ENCODE data around the gene MZF1.

DNA sequence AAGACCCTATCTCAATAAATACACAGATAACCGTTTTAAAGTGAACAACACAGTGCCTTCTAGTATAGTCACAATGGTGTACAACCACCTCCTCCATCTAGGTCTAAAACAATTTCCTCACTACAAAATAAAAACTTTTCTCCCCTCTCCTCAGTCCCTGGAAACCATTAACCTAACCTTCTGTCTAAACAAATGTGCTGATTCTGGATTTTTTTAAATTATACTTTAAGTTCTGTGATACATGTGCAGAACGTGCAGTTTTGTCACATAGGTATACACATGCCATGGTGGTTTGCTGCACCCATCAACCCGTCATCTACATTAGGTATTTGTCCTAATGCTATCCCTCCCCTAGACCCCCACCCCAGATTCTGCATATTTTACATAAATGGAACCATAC, 43.7 kb downstream of the MZF1 start:
- TF ChIP-seq EZH2 (IDR thresholded peaks at IDR 0.05; ENCODE audit: low read depth, unreplicated experiment), result no peak
- no peak for TF ChIP-seq EZH2phosphoT487 (IDR thresholded peaks at IDR 0.05; ENCODE audit: unreplicated experiment)
- TF ChIP-seq, protein P1, sequence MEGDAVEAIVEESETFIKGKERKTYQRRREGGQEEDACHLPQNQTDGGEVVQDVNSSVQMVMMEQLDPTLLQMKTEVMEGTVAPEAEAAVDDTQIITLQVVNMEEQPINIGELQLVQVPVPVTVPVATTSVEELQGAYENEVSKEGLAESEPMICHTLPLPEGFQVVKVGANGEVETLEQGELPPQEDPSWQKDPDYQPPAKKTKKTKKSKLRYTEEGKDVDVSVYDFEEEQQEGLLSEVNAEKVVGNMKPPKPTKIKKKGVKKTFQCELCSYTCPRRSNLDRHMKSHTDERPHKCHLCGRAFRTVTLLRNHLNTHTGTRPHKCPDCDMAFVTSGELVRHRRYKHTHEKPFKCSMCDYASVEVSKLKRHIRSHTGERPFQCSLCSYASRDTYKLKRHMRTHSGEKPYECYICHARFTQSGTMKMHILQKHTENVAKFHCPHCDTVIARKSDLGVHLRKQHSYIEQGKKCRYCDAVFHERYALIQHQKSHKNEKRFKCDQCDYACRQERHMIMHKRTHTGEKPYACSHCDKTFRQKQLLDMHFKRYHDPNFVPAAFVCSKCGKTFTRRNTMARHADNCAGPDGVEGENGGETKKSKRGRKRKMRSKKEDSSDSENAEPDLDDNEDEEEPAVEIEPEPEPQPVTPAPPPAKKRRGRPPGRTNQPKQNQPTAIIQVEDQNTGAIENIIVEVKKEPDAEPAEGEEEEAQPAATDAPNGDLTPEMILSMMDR (conservative IDR thresholded peaks at IDR 0.05; ENCODE audit: low read depth in 2 of 2), result no peak
- TF ChIP-seq POLR2AphosphoS5 (IDR thresholded peaks at IDR 0.05; ENCODE audit: low read depth), result no peak
- TF ChIP-seq, protein P2, sequence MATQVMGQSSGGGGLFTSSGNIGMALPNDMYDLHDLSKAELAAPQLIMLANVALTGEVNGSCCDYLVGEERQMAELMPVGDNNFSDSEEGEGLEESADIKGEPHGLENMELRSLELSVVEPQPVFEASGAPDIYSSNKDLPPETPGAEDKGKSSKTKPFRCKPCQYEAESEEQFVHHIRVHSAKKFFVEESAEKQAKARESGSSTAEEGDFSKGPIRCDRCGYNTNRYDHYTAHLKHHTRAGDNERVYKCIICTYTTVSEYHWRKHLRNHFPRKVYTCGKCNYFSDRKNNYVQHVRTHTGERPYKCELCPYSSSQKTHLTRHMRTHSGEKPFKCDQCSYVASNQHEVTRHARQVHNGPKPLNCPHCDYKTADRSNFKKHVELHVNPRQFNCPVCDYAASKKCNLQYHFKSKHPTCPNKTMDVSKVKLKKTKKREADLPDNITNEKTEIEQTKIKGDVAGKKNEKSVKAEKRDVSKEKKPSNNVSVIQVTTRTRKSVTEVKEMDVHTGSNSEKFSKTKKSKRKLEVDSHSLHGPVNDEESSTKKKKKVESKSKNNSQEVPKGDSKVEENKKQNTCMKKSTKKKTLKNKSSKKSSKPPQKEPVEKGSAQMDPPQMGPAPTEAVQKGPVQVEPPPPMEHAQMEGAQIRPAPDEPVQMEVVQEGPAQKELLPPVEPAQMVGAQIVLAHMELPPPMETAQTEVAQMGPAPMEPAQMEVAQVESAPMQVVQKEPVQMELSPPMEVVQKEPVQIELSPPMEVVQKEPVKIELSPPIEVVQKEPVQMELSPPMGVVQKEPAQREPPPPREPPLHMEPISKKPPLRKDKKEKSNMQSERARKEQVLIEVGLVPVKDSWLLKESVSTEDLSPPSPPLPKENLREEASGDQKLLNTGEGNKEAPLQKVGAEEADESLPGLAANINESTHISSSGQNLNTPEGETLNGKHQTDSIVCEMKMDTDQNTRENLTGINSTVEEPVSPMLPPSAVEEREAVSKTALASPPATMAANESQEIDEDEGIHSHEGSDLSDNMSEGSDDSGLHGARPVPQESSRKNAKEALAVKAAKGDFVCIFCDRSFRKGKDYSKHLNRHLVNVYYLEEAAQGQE (IDR thresholded peaks at IDR 0.05; ENCODE audit: unreplicated experiment), result no peak
- TF ChIP-seq CREB1 (CRISPR knock-in tag; IDR thresholded peaks at IDR 0.05; ENCODE audit: low read depth), result no peak
- no peak for TF ChIP-seq NANOG (IDR thresholded peaks at IDR 0.05; ENCODE audit: borderline replicate concordance)
- no peak for TF ChIP-seq JUNB (IDR thresholded peaks at IDR 0.05; ENCODE audit: unreplicated experiment)
- TF ChIP-seq, protein P3, sequence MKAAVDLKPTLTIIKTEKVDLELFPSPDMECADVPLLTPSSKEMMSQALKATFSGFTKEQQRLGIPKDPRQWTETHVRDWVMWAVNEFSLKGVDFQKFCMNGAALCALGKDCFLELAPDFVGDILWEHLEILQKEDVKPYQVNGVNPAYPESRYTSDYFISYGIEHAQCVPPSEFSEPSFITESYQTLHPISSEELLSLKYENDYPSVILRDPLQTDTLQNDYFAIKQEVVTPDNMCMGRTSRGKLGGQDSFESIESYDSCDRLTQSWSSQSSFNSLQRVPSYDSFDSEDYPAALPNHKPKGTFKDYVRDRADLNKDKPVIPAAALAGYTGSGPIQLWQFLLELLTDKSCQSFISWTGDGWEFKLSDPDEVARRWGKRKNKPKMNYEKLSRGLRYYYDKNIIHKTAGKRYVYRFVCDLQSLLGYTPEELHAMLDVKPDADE (IDR thresholded peaks at IDR 0.05), result no peak
- TF ChIP-seq, protein P4, sequence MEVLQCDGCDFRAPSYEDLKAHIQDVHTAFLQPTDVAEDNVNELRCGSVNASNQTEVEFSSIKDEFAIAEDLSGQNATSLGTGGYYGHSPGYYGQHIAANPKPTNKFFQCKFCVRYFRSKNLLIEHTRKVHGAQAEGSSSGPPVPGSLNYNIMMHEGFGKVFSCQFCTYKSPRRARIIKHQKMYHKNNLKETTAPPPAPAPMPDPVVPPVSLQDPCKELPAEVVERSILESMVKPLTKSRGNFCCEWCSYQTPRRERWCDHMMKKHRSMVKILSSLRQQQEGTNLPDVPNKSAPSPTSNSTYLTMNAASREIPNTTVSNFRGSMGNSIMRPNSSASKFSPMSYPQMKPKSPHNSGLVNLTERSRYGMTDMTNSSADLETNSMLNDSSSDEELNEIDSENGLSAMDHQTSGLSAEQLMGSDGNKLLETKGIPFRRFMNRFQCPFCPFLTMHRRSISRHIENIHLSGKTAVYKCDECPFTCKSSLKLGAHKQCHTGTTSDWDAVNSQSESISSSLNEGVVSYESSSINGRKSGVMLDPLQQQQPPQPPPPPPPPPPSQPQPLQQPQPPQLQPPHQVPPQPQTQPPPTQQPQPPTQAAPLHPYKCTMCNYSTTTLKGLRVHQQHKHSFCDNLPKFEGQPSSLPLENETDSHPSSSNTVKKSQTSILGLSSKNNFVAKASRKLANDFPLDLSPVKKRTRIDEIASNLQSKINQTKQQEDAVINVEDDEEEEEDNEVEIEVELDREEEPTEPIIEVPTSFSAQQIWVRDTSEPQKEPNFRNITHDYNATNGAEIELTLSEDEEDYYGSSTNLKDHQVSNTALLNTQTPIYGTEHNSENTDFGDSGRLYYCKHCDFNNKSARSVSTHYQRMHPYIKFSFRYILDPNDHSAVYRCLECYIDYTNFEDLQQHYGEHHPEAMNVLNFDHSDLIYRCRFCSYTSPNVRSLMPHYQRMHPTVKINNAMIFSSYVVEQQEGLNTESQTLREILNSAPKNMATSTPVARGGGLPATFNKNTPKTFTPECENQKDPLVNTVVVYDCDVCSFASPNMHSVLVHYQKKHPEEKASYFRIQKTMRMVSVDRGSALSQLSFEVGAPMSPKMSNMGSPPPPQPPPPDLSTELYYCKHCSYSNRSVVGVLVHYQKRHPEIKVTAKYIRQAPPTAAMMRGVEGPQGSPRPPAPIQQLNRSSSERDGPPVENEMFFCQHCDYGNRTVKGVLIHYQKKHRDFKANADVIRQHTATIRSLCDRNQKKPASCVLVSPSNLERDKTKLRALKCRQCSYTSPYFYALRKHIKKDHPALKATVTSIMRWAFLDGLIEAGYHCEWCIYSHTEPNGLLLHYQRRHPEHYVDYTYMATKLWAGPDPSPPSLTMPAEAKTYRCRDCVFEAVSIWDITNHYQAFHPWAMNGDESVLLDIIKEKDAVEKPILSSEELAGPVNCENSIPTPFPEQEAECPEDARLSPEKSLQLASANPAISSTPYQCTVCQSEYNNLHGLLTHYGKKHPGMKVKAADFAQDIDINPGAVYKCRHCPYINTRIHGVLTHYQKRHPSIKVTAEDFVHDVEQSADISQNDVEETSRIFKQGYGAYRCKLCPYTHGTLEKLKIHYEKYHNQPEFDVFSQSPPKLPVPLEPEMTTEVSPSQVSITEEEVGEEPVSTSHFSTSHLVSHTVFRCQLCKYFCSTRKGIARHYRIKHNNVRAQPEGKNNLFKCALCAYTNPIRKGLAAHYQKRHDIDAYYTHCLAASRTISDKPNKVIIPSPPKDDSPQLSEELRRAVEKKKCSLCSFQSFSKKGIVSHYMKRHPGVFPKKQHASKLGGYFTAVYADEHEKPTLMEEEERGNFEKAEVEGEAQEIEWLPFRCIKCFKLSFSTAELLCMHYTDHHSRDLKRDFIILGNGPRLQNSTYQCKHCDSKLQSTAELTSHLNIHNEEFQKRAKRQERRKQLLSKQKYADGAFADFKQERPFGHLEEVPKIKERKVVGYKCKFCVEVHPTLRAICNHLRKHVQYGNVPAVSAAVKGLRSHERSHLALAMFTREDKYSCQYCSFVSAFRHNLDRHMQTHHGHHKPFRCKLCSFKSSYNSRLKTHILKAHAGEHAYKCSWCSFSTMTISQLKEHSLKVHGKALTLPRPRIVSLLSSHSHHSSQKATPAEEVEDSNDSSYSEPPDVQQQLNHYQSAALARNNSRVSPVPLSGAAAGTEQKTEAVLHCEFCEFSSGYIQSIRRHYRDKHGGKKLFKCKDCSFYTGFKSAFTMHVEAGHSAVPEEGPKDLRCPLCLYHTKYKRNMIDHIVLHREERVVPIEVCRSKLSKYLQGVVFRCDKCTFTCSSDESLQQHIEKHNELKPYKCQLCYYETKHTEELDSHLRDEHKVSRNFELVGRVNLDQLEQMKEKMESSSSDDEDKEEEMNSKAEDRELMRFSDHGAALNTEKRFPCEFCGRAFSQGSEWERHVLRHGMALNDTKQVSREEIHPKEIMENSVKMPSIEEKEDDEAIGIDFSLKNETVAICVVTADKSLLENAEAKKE (CRISPR knock-in tag; IDR thresholded peaks at IDR 0.05), result no peak
- no peak for TF ChIP-seq ZNF331 (CRISPR knock-in tag; IDR thresholded peaks at IDR 0.05; ENCODE audit: low read depth)
- TF ChIP-seq ZNF114 (CRISPR knock-in tag; IDR thresholded peaks at IDR 0.05), result no peak
